Activated naive CD4-positive, alpha-beta T cell treated with anti-CD3 and anti-CD28 coated beads for 36 hours (primary cell): ENCODE data around the gene CEP95. TPM values are rescaled to one million over a fixed set of nuclear protein-coding genes. Genes with fewer than 3 reads are reported as not detected.
"Not testable (repeated sequence)": the region's sequence is repeated elsewhere in the genome, so short reads cannot be mapped to it uniquely, and the experiment has no call there.

Source experiments
- CTCF ChIA-PET: fragments of 350-600 bp; sonication (Branson Sonifier 250); formaldehyde crosslinking; loops from one replicate; lab custom pipeline; 2021; ENCODE audit warnings: antibody characterized with exemption; lab: Charles Lee
- DNase-seq: peaks from one replicate; pipeline ENCODE4 v3.0.0-alpha.2; 2020
- H3K27ac Mint-ChIP-seq: one replicate; pipeline ENCODE4 v1.8.0; 2021; ENCODE audit warnings: mild to moderate bottlenecking, mixed read lengths
- H3K27me3 Mint-ChIP-seq: one replicate; pipeline ENCODE4 v1.8.0; 2021; ENCODE audit warnings: low read depth, mixed read lengths
- H3K36me3 Mint-ChIP-seq: one replicate; pipeline ENCODE4 v1.8.0; 2021; ENCODE audit warnings: low read depth, mixed read lengths
- H3K4me1 Mint-ChIP-seq: one replicate; pipeline ENCODE4 v1.8.0; 2021; ENCODE audit warnings: low read depth, mixed read lengths
- H3K4me3 Mint-ChIP-seq: one replicate; pipeline ENCODE4 v1.8.0; 2021; ENCODE audit warnings: mild to moderate bottlenecking, moderate library complexity, mixed read lengths
- H3K9me3 Mint-ChIP-seq: one replicate; pipeline ENCODE4 v1.8.0; 2021; ENCODE audit warnings: mixed read lengths
- intact Hi-C: fragments of 100-400 bp; cut with micrococcal nuclease; formaldehyde crosslinking; loops from one replicate; pipeline ENCODE4 v1.15.1; 2023
- total RNA-seq, 2 experiments: library from RNA; stranded (reverse); gene quantifications; one replicate each; pipeline ENCODE4 v1.2.3, GENCODE V29; 2021

The CEP95 gene
- total RNA-seq, 2 experiments from 2014 or later, result 38.8 to 43.3 TPM

- intact Hi-C loops, result no loop called here
- Mint-ChIP-seq H3K27me3 (no peaks in the 10 kb centered on the region), H3K4me1 (no peaks in the 10 kb centered on the region), H3K27ac (no peak overlapping the region), H3K4me3 (no peak overlapping the region), H3K36me3 (no peaks in the 10 kb centered on the region), H3K9me3 (no peaks in the 10 kb centered on the region)
- CTCF ChIA-PET, result interaction anchor here (1.0 kb wide), 1 partner anchor 177 kb away, joined by 3 read pairs; no protein-coding TSS in a partner anchor
- no peak for DNase-seq
Measured at GRCh38 chr17:64472564-64472963, 34.2 kb upstream of the CEP95 start.

- H3K4me3 Mint-ChIP-seq, result no peak overlapping the region
- intact Hi-C loops, result no loop called here
- no peaks in the 10 kb centered on the region for H3K27me3 Mint-ChIP-seq
- CTCF ChIA-PET, result interaction anchor here (0.5 to 2.9 kb wide), 4 partner anchors 29 to 61 kb away, joined by 3 to 13 read pairs (median 3); partner anchors contain the start of gene CEP95
- no peak overlapping the region for H3K27ac Mint-ChIP-seq
- DNase-seq, result no peak
- no peaks in the 10 kb centered on the region for H3K4me1 Mint-ChIP-seq
- no peaks in the 10 kb centered on the region for H3K9me3 Mint-ChIP-seq
- no peaks in the 10 kb centered on the region for H3K36me3 Mint-ChIP-seq
Measured at GRCh38 chr17:64477849-64478248, 28.9 kb upstream of the CEP95 start.

GRCh38 chr17:64480951-64481350 is 25.8 kb upstream of the CEP95 start:
- CTCF ChIA-PET, result interaction anchor here (0.6 to 0.9 kb wide), 2 partner anchors 10 to 28 kb away, joined by 3 read pairs; no protein-coding TSS in a partner anchor
- H3K4me3 Mint-ChIP-seq, result no peak overlapping the region
- H3K9me3 Mint-ChIP-seq, result no peaks in the 10 kb centered on the region
- DNase-seq, result no peak
- intact Hi-C loops, result no loop called here
- peaks cover 4% of the 10 kb centered on the region for H3K4me1 Mint-ChIP-seq
- no peak overlapping the region for H3K27ac Mint-ChIP-seq
- H3K36me3 Mint-ChIP-seq, result peaks cover 16% of the 10 kb centered on the region
- H3K27me3 Mint-ChIP-seq, result no peaks in the 10 kb centered on the region

- peaks cover 21% of the 10 kb centered on the region for H3K36me3 Mint-ChIP-seq
- intact Hi-C loops, result no loop called here
- CTCF ChIA-PET, result no interaction called here
Measured at GRCh38 chr17:64484380-64484779, 22.4 kb upstream of the CEP95 start.

GRCh38 chr17:64488301-64488700 is 18.5 kb upstream of the CEP95 start:
- Mint-ChIP-seq H3K36me3 (peaks cover 39% of the 10 kb centered on the region), H3K27ac (no peak overlapping the region), H3K4me3 (no peak overlapping the region), H3K9me3 (no peaks in the 10 kb centered on the region), H3K4me1 (peaks cover 14% of the 10 kb centered on the region), H3K27me3 (no peaks in the 10 kb centered on the region)
- CTCF ChIA-PET, result interaction anchor here (0.6 to 6.6 kb wide), 3 partner anchors 68 to 654 kb away, joined by 3 to 114 read pairs (median 4); no protein-coding TSS in a partner anchor
- no peak for DNase-seq
- intact Hi-C loops, result no loop called here

More at GRCh38 chr17:64484380-64484779, 22.4 kb upstream of the CEP95 start:
- Mint-ChIP-seq H3K4me3 (no peak overlapping the region), H3K4me1 (peaks cover 4% of the 10 kb centered on the region), H3K27me3 (no peaks in the 10 kb centered on the region), H3K9me3 (no peaks in the 10 kb centered on the region), H3K27ac (no peak overlapping the region)
- no peak for DNase-seq

- CTCF ChIA-PET, result interaction anchor here (0.7 to 6.6 kb wide), 13 partner anchors 8 to 201 kb away, joined by 3 to 114 read pairs (median 3); partner anchors contain the start of genes CEP95 and DDX5
- peaks cover 34% of the 10 kb centered on the region for H3K36me3 Mint-ChIP-seq
- H3K4me3 Mint-ChIP-seq, result no peak overlapping the region
- intact Hi-C loops, result loop anchor here (1.0 to 2.0 kb wide), 2 partner anchors 71 to 170 kb away; no protein-coding TSS in a partner anchor
- no peak overlapping the region for H3K27ac Mint-ChIP-seq
- H3K27me3 Mint-ChIP-seq, result no peaks in the 10 kb centered on the region
- no peaks in the 10 kb centered on the region for H3K9me3 Mint-ChIP-seq
- peaks cover 31% of the 10 kb centered on the region for H3K4me1 Mint-ChIP-seq
- DNase-seq, result peak; percentile 75
Measured at GRCh38 chr17:64491034-64491860, 15.5 kb upstream of the CEP95 start.

GRCh38 chr17:64491994-64492393 is 14.8 kb upstream of the CEP95 start:
- CTCF ChIA-PET, result interaction anchor here (0.8 to 6.6 kb wide), 8 partner anchors 9 to 164 kb away, joined by 3 to 114 read pairs (median 4); partner anchors contain the start of genes CEP95 and DDX5
- peaks cover 33% of the 10 kb centered on the region for H3K4me1 Mint-ChIP-seq
- peaks cover 36% of the 10 kb centered on the region for H3K36me3 Mint-ChIP-seq
- peak overlapping the region; percentile 27 for H3K27ac Mint-ChIP-seq
- no peaks in the 10 kb centered on the region for H3K9me3 Mint-ChIP-seq
- intact Hi-C loops, result loop anchor here (1.0 to 2.0 kb wide), 3 partner anchors 15 to 171 kb away; no protein-coding TSS in a partner anchor
- H3K27me3 Mint-ChIP-seq, result no peaks in the 10 kb centered on the region
- H3K4me3 Mint-ChIP-seq, result no peak overlapping the region
- DNase-seq, result no peak

GRCh38 chr17:64492481-64493109 is 14.2 kb upstream of the CEP95 start:
- H3K36me3 Mint-ChIP-seq, result peaks cover 34% of the 10 kb centered on the region
- no peaks in the 10 kb centered on the region for H3K27me3 Mint-ChIP-seq
- DNase-seq, result no peak
- H3K27ac Mint-ChIP-seq, result no peak overlapping the region
- no peak overlapping the region for H3K4me3 Mint-ChIP-seq
- H3K9me3 Mint-ChIP-seq, result no peaks in the 10 kb centered on the region
- intact Hi-C loops, result loop anchor here (1.0 kb wide), 1 partner anchor 15 kb away; no protein-coding TSS in a partner anchor
- CTCF ChIA-PET, result interaction anchor here (0.6 to 6.6 kb wide), 10 partner anchors 14 to 250 kb away, joined by 3 to 114 read pairs (median 4); partner anchors contain the start of genes CEP95 and DDX5
- H3K4me1 Mint-ChIP-seq, result peaks cover 38% of the 10 kb centered on the region

- no peak overlapping the region for H3K27ac Mint-ChIP-seq
- intact Hi-C loops, result no loop called here
- DNase-seq, result no peak
- H3K36me3 Mint-ChIP-seq, result peaks cover 35% of the 10 kb centered on the region
- no peaks in the 10 kb centered on the region for H3K9me3 Mint-ChIP-seq
- H3K4me1 Mint-ChIP-seq, result peaks cover 51% of the 10 kb centered on the region
- peak overlapping the region; percentile 68 for H3K4me3 Mint-ChIP-seq
- H3K27me3 Mint-ChIP-seq, result no peaks in the 10 kb centered on the region
- CTCF ChIA-PET, result interaction anchor here (2.0 to 6.6 kb wide), 2 partner anchors 27 to 74 kb away, joined by 4 to 114 read pairs; no protein-coding TSS in a partner anchor
Measured at GRCh38 chr17:64494121-64494520, 12.7 kb upstream of the CEP95 start.

GRCh38 chr17:64495300-64495699 is 11.5 kb upstream of the CEP95 start:
- H3K27me3 Mint-ChIP-seq, H3K27ac Mint-ChIP-seq, DNase-seq, H3K9me3 Mint-ChIP-seq: not testable (repeated sequence)
- Mint-ChIP-seq H3K36me3 (peaks cover 43% of the 10 kb centered on the region), H3K4me1 (peaks cover 62% of the 10 kb centered on the region), H3K4me3 (peak overlapping the region; percentile 100)
- intact Hi-C loops, result loop anchor here (5.0 kb wide), 1 partner anchor 242 kb away; no protein-coding TSS in a partner anchor
- CTCF ChIA-PET, result interaction anchor here (0.6 to 2.7 kb wide), 3 partner anchors 76 to 218 kb away, joined by 3 to 29 read pairs (median 4); no protein-coding TSS in a partner anchor

GRCh38 chr17:64496348-64496785 is 10.4 kb upstream of the CEP95 start:
- Mint-ChIP-seq H3K27ac (peak overlapping the region; percentile 97), H3K4me3 (peak overlapping the region; percentile 100), H3K36me3 (peaks cover 47% of the 10 kb centered on the region), H3K9me3 (no peaks in the 10 kb centered on the region), H3K4me1 (peaks cover 70% of the 10 kb centered on the region), H3K27me3 (no peaks in the 10 kb centered on the region)
- no peak for DNase-seq
- CTCF ChIA-PET, result interaction anchor here (0.6 to 2.7 kb wide), 5 partner anchors 9 to 153 kb away, joined by 3 to 29 read pairs (median 3); partner anchors contain the start of genes CEP95 and DDX5
- intact Hi-C loops, result loop anchor here (2.0 to 5.0 kb wide), 3 partner anchors 152 to 476 kb away; partner anchors contain the start of gene ICAM2
